ENCODE measurements around the gene TBX1. TPM values are rescaled to one million over a fixed set of nuclear protein-coding genes. Genes with fewer than 3 reads are reported as not detected.

Gene TBX1
- total and polyA plus RNA-seq, 2 of the 8 experiments (the other 6 are each of a cell fraction or from before 2014, with no cell fraction given): 0.28 TPM; not detected in 1

- H2AK5ac ChIP-seq (ENCODE audit: low read depth, low read length): 0 out of 2 replicates have a peak overlapping the region, but pooled peaks have one; percentile 39
- H3K23me2 ChIP-seq (ENCODE audit: low read depth, low read length): no peaks in the 10 kb centered on the region
- H4K8ac ChIP-seq (ENCODE audit: extremely low read depth, insufficient read depth, low read length): 0 out of 2 replicates have a peak overlapping the region, but pooled peaks have one; percentile 36
- H2BK12ac ChIP-seq (ENCODE audit: low read depth, low read length): no peak overlapping the region
- H3K79me1 ChIP-seq (ENCODE audit: low read depth, low read length): no peaks in the 10 kb centered on the region
- H3K4me3 ChIP-seq (ENCODE audit: extremely low read depth in 1 of 4, insufficient read depth in 2 of 4, low read depth in 3 of 4, low read length in 4 of 4): no peak overlapping the region
- no peaks in the 10 kb centered on the region for H3K9me3 ChIP-seq (ENCODE audit: insufficient read depth in 2 of 2, low read depth in 1 of 2, low read length in 1 of 2)
- no peak overlapping the region for H3K9ac ChIP-seq (replicated peaks in 1 of 4; ENCODE audit: extremely low read depth in 1 of 4, low read depth in 3 of 4, low read length in 3 of 4)
- peaks cover 0 to 9% (median 0%) of the 10 kb centered on the region in 4 experiments; a peak in 2 of 7 replicates for H3K4me1 ChIP-seq (replicated peaks in 1 of 4; ENCODE audit: control insufficient read depth in 3 of 4, insufficient read depth in 4 of 4, low read length in 3 of 4)
- no peak overlapping the region for H3K56ac ChIP-seq (replicated peaks; ENCODE audit: insufficient read length, low read depth, low read length)
- no peak overlapping the region for H4K91ac ChIP-seq (replicated peaks; ENCODE audit: insufficient read length, low read length)
- H2BK15ac ChIP-seq (ENCODE audit: low read length): no peak overlapping the region
- no peak overlapping the region for H3K23ac ChIP-seq (ENCODE audit: insufficient read length)
- no peak overlapping the region for H3K4ac ChIP-seq (replicated peaks; ENCODE audit: insufficient read length, low read depth, low read length)
- DNase-seq (ENCODE audit: low read depth in 1 of 2, low spot score in 2 of 2) (no peak), FAIRE-seq (no peak)
- H3K14ac ChIP-seq (ENCODE audit: insufficient read length): no peak overlapping the region
- no peak overlapping the region for H2AFZ ChIP-seq (ENCODE audit: low read length)
- no peak overlapping the region for H3K18ac ChIP-seq (ENCODE audit: extremely low read depth, low read length)
- 88% methylated on average over 18 of the region's 22 CpGs; no CpG with 5 or more reads in 1 of the 2 experiments for WGBS, 2 experiments (ENCODE audit: extremely low coverage in 1 of 2, insufficient coverage in 1 of 2, insufficient read length in 1 of 2, insufficient replicate concordance in 2 of 2, low coverage in 1 of 2, low lambda C conversion rate in 2 of 2, missing lambda C conversion rate in 1 of 2)
- H3K27me3 ChIP-seq (replicated peaks in 1 of 4; ENCODE audit: control insufficient read depth in 3 of 4, extremely low read depth in 1 of 4, insufficient read depth in 3 of 4, low read length in 3 of 4): peaks cover 0 to 2% (median 0%) of the 10 kb centered on the region in 4 experiments; a peak in 1 of 7 replicates
- H2BK20ac ChIP-seq (ENCODE audit: low read length): no peak overlapping the region
- H3K79me2 ChIP-seq (ENCODE audit: control insufficient read depth in 1 of 2, insufficient read depth in 2 of 2, low read length in 2 of 2): no peaks in the 10 kb centered on the region
- no peak overlapping the region for H3K4me2 ChIP-seq (ENCODE audit: insufficient read depth in 1 of 2, low read depth in 2 of 2, low read length in 2 of 2)
- H4K5ac ChIP-seq (ENCODE audit: insufficient read length, low read depth, low read length): no peak overlapping the region
- CTCF ChIA-PET (ENCODE audit: partially characterized antibody): interaction anchor here (0.6 to 3.7 kb wide), 11 partner anchors 9 to 218 kb away, joined by 3 to 20 read pairs (median 5); no protein-coding TSS in a partner anchor
- H3K36me3 ChIP-seq (ENCODE audit: control insufficient read depth in 2 of 4, insufficient read depth in 4 of 4, low read length in 3 of 4): no peaks in the 10 kb centered on the region
- peaks cover 0 to 5% of the 10 kb centered on the region in 2 experiments for H4K20me1 ChIP-seq (replicated peaks in 1 of 2; ENCODE audit: control insufficient read depth in 1 of 2, insufficient read depth in 2 of 2, low read length in 2 of 2)
- no peak overlapping the region for H2BK120ac ChIP-seq (replicated peaks; ENCODE audit: low read depth, low read length)
- H2BK5ac ChIP-seq (ENCODE audit: low read depth, low read length): no peak overlapping the region
- POLR2A ChIA-PET (ENCODE audit: partially characterized antibody): interaction anchor here (1.3 kb wide), 1 partner anchor 69 kb away, joined by 3 read pairs; the partner anchor contains the start of genes GNB1L and RTL10
- H3K27ac ChIP-seq (ENCODE audit: low read depth, low read length): no peak overlapping the region
- TF ChIP-seq KDM5A (IDR thresholded peaks at IDR 0.05; ENCODE audit: low read length) (no peak), TCF12 (IDR thresholded peaks at IDR 0.05; ENCODE audit: low read depth, low read length) (no peak), TAF7 (optimal IDR thresholded peaks at IDR 0.05; ENCODE audit: borderline replicate concordance, low read depth, low read length) (no peak), USF2 (IDR thresholded peaks at IDR 0.05; ENCODE audit: low read length) (no peak), POLR2AphosphoS5 (IDR thresholded peaks at IDR 0.05; ENCODE audit: low read depth, low read length) (no peak), ATF2 (IDR thresholded peaks at IDR 0.05; ENCODE audit: low read length) (no peak), CBX8 (IDR thresholded peaks at IDR 0.05; ENCODE audit: borderline replicate concordance, low read depth, low read length) (no peak), SUZ12 (IDR thresholded peaks at IDR 0.05; ENCODE audit: low read length) (no peak), JUND (IDR thresholded peaks at IDR 0.05; ENCODE audit: low read length) (no peak)
Measured at GRCh38 chr22:19785461-19786263, 25.1 kb downstream of the TBX1 start.
